GM06990 (cell line): ENCODE data around the gene MAP6D1.

Experiments used
- DNase-seq: peaks from one replicate; pipeline ENCODE4 v3.0.0-alpha.2; 2011; ENCODE audit not compliant: insufficient read length; ENCODE audit errors: extremely low read depth
- H3K27me3 ChIP-seq: replicated peaks from 2 replicates; pipeline ENCODE4 v1.6.0; 2011; ENCODE audit warnings: low read length; ENCODE audit not compliant: control insufficient read depth, insufficient read depth
- H3K36me3 ChIP-seq: 2 replicates; pipeline ENCODE4 v1.5.1; 2011; ENCODE audit warnings: low read length; ENCODE audit not compliant: control insufficient read depth, insufficient read depth
- H3K4me3 ChIP-seq: replicated peaks from 2 replicates; pipeline ENCODE4 v1.5.1; 2011; ENCODE audit warnings: low read depth, mild to moderate bottlenecking, control low read depth, low read length
- TF ChIP-seq, protein P1 (sequence below): IDR thresholded peaks from 2 replicates; pipeline ENCODE4 v1.5.1; 2011; ENCODE audit warnings: low read length, control low read depth, mild to moderate bottlenecking, inconsistent platforms; ENCODE audit not compliant: insufficient read depth, poor library complexity, severe bottlenecking

MAP6D1 gene

DNA sequence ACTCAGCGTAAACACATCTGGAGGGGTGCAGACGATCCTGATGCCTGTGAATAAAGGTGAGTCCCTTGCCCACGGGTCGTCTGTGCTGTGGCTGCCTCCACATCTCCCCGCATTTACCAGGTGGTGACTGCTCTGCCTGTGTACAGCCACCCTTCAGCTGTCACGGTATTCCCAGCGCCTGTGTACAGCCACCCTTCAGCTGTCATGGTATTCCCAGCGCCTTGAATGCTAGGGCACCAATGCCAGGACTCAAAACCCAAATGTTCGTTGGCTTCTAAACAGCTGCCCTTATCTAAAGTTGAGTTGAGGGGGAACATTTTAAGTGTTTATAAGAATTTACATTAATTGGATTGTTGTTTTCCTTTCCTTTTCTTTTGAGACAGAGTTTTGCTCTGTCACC lies 27.4 kb downstream of the MAP6D1 start:
- TF ChIP-seq, protein P1, sequence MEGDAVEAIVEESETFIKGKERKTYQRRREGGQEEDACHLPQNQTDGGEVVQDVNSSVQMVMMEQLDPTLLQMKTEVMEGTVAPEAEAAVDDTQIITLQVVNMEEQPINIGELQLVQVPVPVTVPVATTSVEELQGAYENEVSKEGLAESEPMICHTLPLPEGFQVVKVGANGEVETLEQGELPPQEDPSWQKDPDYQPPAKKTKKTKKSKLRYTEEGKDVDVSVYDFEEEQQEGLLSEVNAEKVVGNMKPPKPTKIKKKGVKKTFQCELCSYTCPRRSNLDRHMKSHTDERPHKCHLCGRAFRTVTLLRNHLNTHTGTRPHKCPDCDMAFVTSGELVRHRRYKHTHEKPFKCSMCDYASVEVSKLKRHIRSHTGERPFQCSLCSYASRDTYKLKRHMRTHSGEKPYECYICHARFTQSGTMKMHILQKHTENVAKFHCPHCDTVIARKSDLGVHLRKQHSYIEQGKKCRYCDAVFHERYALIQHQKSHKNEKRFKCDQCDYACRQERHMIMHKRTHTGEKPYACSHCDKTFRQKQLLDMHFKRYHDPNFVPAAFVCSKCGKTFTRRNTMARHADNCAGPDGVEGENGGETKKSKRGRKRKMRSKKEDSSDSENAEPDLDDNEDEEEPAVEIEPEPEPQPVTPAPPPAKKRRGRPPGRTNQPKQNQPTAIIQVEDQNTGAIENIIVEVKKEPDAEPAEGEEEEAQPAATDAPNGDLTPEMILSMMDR, result no peak
- no peak for DNase-seq
- H3K36me3 ChIP-seq, result peaks cover 28% of the 10 kb centered on the region
- H3K4me3 ChIP-seq, result no peak overlapping the region
- H3K27me3 ChIP-seq, result no peaks in the 10 kb centered on the region

DNA sequence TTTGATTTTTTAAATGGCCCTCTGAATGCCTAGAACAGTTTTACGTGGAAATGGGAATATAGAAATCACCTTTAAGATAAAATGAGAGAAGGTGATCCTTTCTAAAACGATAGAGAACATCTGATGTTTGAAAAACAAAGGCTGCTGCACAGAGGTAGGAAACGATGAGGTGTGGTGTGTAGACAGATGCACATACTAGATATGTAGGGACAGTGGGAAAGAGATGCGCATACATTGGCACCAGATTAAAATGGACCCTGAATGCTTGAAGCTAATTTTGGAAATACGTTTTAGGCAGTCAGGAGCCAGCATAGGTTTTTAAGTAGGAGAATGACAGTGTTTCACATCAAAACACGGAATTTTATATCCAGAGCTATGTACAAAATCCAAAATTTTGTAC lies 29.0 kb downstream of the MAP6D1 start:
- Histone ChIP-seq H3K36me3 (peaks cover 20% of the 10 kb centered on the region), H3K4me3 (no peak overlapping the region), H3K27me3 (no peaks in the 10 kb centered on the region)
- TF ChIP-seq, protein P1, result no peak
- DNase-seq, result no peak

DNA sequence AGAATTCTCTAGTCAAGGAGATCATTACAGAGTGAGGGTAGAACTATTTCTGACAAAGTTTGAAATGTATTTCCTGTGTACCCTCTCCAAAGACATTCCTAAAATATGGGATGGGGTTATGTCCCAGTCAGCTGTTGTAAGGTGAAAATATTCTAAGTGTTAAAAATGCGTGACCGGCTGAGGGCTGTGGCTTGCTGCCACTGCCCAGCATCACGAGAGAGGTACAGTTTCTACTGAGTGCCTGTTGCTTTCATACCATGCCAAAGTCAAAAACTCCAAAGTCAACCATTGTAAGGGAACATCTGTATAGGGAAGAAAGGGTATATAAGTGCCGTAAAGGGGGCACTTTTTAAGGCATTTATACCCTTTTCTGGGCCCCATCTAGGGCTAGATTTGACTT lies 30.9 kb downstream of the MAP6D1 start:
- no peak for DNase-seq
- Histone ChIP-seq H3K4me3 (no peak overlapping the region), H3K36me3 (peaks cover 16% of the 10 kb centered on the region), H3K27me3 (no peaks in the 10 kb centered on the region)
- TF ChIP-seq, protein P1, result no peak

DNA sequence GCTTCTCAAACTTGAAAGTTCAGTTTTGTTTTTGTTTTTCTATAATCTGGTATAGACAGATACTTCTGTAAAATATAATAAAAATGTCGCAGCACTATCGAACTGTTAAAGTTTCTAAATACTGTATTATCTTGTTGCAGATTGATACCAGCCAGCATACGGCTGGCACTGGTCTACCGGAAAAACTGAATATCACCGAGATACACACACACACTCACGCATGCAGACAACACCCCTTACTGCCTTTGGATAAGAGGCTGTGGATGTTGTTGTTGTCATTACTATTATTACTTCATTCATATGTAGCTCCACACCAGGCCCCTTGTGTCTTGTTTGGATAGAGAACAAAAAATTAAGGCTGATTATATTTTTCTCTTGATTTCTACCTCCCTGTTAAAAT lies 32.4 kb downstream of the MAP6D1 start:
- TF ChIP-seq, protein P1, result no peak

DNA sequence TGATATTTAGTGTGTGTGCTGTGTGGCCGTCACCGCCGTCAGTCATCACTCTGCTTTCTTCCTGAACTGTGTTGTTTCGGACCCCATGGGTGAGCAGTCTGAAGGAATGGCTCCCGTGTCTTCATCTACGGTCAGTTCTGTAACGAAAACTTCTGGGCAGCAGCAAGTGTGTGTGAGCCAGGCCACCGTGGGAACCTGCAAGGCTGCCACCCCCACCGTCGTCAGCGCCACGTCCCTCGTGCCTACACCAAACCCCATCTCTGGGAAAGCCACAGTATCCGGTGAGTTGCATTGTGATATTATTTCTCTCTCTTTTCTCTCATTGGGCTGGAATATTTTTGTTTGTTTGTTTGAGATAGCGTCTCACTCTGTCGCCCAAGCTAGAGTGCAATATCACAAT lies 34.7 kb downstream of the MAP6D1 start:
- H3K36me3 ChIP-seq, result peaks cover 17% of the 10 kb centered on the region

More for the DNA sequence above, 32.4 kb downstream of the MAP6D1 start:
- Histone ChIP-seq H3K4me3 (no peak overlapping the region), H3K27me3 (no peaks in the 10 kb centered on the region), H3K36me3 (peaks cover 10% of the 10 kb centered on the region)
- no peak for DNase-seq

More for the DNA sequence above, 34.7 kb downstream of the MAP6D1 start:
- TF ChIP-seq, protein P1, result no peak
- no peaks in the 10 kb centered on the region for H3K27me3 ChIP-seq
- no peak for DNase-seq
- no peak overlapping the region for H3K4me3 ChIP-seq
